Brain microvascular endothelial cell (primary cell): ENCODE measurements around the gene NMNAT2.
"Not testable (repeated sequence)": the region's sequence is repeated elsewhere in the genome, so short reads cannot be mapped to it uniquely, and the experiment has no call there.

Experiments used
- DNase-seq: peaks from one replicate; pipeline ENCODE4 v3.0.0-alpha.2; 2020
- H3K27ac ChIP-seq: fragments of 250-450 bp; sonication (Bioruptor Pico); 2 replicates; pipeline ENCODE4 v1.5.1; 2020; ENCODE audit warnings: mild to moderate bottlenecking, moderate library complexity
- H3K27me3 ChIP-seq: fragments of 250-450 bp; sonication (Bioruptor Pico); replicated peaks from 2 replicates; pipeline ENCODE4 v1.5.1; 2020; ENCODE audit warnings: mild to moderate bottlenecking
- H3K36me3 ChIP-seq: fragments of 250-450 bp; sonication (Bioruptor Pico); replicated peaks from 2 replicates; pipeline ENCODE4 v1.5.1; 2020; ENCODE audit warnings: mild to moderate bottlenecking
- H3K4me3 ChIP-seq: 2 replicates; pipeline ENCODE4 v1.5.1; 2011; ENCODE audit warnings: low read depth, mild to moderate bottlenecking, control low read depth, low read length, moderate library complexity
- CTCF ChIP-seq: IDR thresholded peaks from 2 replicates; pipeline ENCODE4 v1.5.1; 2011; ENCODE audit warnings: low read depth, mild to moderate bottlenecking, moderate library complexity, low read length, control low read depth, inconsistent platforms; ENCODE audit errors: missing control alignments
- in situ Hi-C: cut with HindIII; loops from 2 replicates; pipeline ENCODE4 v1.10.0; 2017; ENCODE audit warnings: low sequenced_read_pairs, low pct_ligation_motif_present

The NMNAT2 gene

GRCh38 chr1:183407474-183407873 lies 10.7 kb downstream of the NMNAT2 start:
- Histone ChIP-seq H3K36me3 (no peaks in the 10 kb centered on the region), H3K4me3 (no peak overlapping the region)

GRCh38 chr1:183404476-183404875 lies 13.7 kb downstream of the NMNAT2 start:
- Histone ChIP-seq H3K27me3 (no peaks in the 10 kb centered on the region), H3K36me3 (no peaks in the 10 kb centered on the region), H3K4me3 (no peak overlapping the region), H3K27ac (no peak overlapping the region)
- DNase-seq: no peak
- TF ChIP-seq CTCF: no peak
- in situ Hi-C loops: no loop called here

More at GRCh38 chr1:183407474-183407873, 10.7 kb downstream of the NMNAT2 start:
- in situ Hi-C loops: no loop called here
- Histone ChIP-seq H3K27me3 (no peaks in the 10 kb centered on the region), H3K27ac (no peak overlapping the region)
- no peak for DNase-seq
- no peak for TF ChIP-seq CTCF

GRCh38 chr1:183403498-183403897 lies 14.7 kb downstream of the NMNAT2 start:
- Histone ChIP-seq H3K27me3 (no peaks in the 10 kb centered on the region), H3K27ac (no peak overlapping the region), H3K4me3 (no peak overlapping the region), H3K36me3 (no peaks in the 10 kb centered on the region)
- in situ Hi-C loops: no loop called here
- TF ChIP-seq CTCF: no peak
- DNase-seq: no peak

- H3K4me3 ChIP-seq, DNase-seq, H3K36me3 ChIP-seq, H3K27ac ChIP-seq, in situ Hi-C loops, H3K27me3 ChIP-seq: not testable (repeated sequence)
Observed at GRCh38 chr1:183401565-183401964, 16.6 kb downstream of the NMNAT2 start.

GRCh38 chr1:183394435-183394834 lies 23.7 kb downstream of the NMNAT2 start:
- H3K27ac ChIP-seq: no peak overlapping the region
- no peak for DNase-seq
- H3K27me3 ChIP-seq: peaks cover 6% of the 10 kb centered on the region
- no peak for TF ChIP-seq CTCF
- no peaks in the 10 kb centered on the region for H3K36me3 ChIP-seq
- in situ Hi-C loops: no loop called here
- no peak overlapping the region for H3K4me3 ChIP-seq

- no peak for TF ChIP-seq CTCF
- in situ Hi-C loops: no loop called here
- H3K4me3 ChIP-seq: no peak overlapping the region
- no peak for DNase-seq
- H3K27ac ChIP-seq: no peak overlapping the region
- H3K27me3 ChIP-seq: peaks cover 6% of the 10 kb centered on the region
- no peaks in the 10 kb centered on the region for H3K36me3 ChIP-seq
Observed at GRCh38 chr1:183391863-183392262, 26.3 kb downstream of the NMNAT2 start.
